GM12892 (cell line): ENCODE results near the gene HMGXB4.

ENCODE experiments used
- DNase-seq: peaks from one replicate; pipeline ENCODE4 v3.0.0; 2011; ENCODE audit not compliant: insufficient read length
- FAIRE-seq: peaks from 2 replicates; lab custom pipeline; 2011; peaks lifted over from hg19 to GRCh38; lab: Jason Lieb, UNC
- POLR2A ChIP-seq: IDR thresholded peaks from 2 replicates; pipeline ENCODE4 v1.6.1; 2011; ENCODE audit warnings: low read depth, low read length, control low read depth
- POLR2AphosphoS5 ChIP-seq: IDR thresholded peaks from 2 replicates; pipeline ENCODE4 v1.6.1; 2011; ENCODE audit warnings: low read depth, low read length, control low read depth
- TAF1 ChIP-seq: IDR thresholded peaks from 2 replicates; pipeline ENCODE4 v1.6.1; 2011; ENCODE audit warnings: low read depth, mild to moderate bottlenecking, control low read depth, low read length, borderline replicate concordance

The HMGXB4 gene

DNA sequence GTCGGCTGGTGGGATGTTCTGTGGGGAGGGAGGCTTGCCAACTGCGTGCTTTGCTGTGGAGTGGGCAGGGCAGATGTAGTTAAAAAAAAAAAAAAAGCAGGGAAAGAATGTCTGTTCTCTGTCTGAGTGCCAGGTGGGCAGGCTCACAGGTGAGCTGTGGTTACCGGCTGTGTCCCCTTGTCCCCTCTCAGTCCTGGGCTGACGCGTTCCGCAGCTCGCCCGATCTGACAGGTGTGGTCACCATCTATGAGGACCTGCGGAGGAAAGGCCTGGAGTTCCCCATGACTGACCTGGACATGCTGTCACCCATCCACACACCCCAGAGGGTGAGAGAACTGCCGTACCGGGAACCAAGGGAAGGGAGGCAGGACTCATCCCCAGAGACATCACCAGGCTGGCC is 66.0 kb downstream of the HMGXB4 start:
- TF ChIP-seq POLR2AphosphoS5, result no peak
- no peak for TF ChIP-seq POLR2A
- no peak for TF ChIP-seq TAF1
- FAIRE-seq, result no peak
- no peak for DNase-seq

DNA sequence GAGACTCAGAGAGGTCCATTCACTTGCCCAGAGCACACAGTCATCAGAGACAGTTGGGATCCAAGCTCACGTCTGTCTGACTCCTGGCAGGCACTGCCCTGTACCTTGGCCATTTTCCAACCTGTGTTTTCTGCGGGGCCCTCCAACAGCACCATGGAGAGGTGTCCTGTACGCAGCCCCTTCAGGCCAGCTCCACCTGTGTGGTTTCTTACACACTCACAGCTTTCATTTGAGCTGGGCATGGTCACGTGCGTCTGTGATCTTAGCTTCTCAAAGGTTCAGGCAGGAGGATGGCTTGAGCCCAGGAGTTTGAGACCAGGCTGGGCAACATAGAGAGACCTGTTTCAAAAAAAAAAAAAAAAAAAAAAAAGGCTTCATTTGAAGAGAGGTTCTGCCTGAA is 66.8 kb downstream of the HMGXB4 start:
- DNase-seq (no peak), FAIRE-seq (no peak)
- no peak for TF ChIP-seq TAF1
- TF ChIP-seq POLR2AphosphoS5, result no peak
- TF ChIP-seq POLR2A, result no peak

DNA sequence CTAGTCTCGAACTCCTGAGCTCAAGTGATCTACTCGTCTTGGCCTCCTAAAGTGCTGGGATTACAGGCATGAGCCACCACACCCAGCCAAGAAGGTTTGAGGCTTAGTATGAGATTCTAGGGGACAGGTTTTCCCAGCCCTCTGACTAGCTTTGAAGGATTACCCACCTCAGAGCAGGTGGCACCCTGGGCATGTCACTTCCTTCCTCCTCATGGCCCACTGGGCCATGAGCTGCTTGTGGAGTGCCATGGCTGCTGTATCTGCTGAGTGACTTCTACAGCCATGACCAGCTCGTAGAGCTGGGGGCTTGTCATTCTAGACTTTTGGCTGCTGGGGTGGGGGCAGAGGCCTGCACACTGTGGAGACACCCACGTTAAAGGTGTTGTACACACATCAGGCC is 67.5 kb downstream of the HMGXB4 start:
- DNase-seq (no peak), FAIRE-seq (no peak)
- TF ChIP-seq POLR2A (no peak), POLR2AphosphoS5 (no peak)

DNA sequence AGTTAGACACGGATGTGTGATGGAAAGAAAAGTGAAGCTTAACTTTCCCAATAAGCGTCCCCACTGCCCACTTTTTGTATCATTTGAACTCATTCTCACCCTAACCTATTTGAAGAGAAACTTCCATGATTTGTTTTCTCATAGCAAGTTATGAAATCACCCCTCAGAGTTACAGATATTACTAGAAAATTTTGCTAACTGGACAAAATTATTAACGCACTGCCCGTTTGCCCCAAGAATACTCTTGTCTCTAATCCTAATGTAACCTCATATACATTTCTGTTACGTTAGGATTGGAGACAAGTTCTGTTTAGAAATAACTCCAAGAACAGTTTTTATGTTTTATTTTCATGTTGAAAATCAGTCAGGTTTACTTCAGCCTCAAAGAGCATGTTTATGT is 67.9 kb downstream of the HMGXB4 start:
- no peak for FAIRE-seq
- TF ChIP-seq TAF1 (no peak), POLR2A (no peak), POLR2AphosphoS5 (no peak)
- no peak for DNase-seq

DNA sequence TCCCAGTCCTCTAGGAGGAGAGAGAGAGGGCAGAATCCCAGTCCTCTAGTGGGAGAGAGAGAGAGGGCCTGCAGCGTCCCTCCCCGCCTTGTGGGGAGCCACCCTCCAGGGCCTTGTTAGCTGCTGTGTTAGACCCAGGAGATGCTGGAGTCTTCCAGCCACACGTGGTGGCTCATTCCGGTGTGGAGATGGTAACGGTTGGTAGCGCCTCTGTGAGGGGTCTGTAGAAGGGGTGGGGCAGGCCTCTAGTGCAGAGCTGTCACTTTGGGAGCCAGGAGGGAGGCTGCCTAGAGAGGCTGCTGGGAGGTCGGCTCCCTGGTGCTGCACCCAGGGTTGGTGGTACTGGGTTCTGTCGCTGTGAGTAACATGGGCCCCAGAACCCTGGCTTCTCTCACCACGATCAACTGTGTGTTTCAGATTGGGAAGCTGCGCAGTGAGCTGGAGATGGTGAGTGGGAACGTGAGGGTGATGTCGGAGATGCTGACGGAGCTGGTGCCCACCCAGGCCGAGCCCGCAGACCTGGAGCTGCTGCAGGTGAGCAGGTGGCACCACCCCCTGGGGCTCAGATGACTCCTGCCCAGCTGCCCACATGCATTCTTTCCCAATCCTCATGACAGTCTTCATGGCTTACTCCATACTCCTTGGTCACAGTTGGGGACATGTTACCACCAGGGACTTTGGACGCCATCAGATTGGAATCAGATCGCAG is 69.7 kb downstream of the HMGXB4 start:
- no peak for DNase-seq
- no peak for TF ChIP-seq POLR2AphosphoS5
- no peak for TF ChIP-seq TAF1
- no peak for TF ChIP-seq POLR2A
- no peak for FAIRE-seq

DNA sequence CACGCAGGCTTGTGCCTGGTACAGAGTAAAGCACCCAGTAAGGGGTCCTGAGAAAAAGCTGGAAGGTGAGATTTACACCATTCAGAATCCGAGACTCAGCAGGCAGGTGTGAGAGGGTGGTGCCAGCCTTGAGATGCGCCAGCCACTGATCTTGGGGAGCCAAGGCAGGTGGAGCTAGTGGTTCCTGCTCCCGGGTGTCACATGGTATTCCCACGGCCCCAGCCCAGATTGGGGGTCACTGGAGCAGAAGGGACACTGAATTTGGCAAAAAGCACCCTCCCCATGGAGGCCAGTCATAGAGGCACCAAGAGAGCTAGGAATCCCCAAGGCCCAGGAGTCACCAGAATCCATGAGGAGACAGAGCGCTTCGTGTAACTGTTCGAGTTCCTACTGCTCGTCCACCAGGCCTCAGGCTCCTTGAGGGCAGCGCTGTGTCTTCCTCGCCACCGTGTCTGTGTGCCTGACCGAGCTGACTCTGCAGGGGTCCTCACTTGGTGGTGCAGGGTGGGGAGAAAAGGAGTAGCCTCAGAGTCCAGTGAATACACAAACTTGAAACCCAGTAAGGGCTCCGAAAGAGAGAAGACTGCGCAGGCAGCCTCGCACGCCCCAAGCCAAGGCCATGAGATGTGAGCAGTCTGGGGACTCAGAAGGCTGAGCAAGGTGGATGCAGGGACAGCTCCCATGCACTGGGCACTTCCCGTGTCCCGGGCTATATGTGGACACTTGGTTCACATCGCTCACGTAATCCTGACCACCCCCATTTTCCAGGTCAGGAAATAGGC is 70.6 kb downstream of the HMGXB4 start:
- TF ChIP-seq POLR2A (no peak), TAF1 (no peak), POLR2AphosphoS5 (no peak)
- FAIRE-seq (no peak), DNase-seq (no peak)

DNA sequence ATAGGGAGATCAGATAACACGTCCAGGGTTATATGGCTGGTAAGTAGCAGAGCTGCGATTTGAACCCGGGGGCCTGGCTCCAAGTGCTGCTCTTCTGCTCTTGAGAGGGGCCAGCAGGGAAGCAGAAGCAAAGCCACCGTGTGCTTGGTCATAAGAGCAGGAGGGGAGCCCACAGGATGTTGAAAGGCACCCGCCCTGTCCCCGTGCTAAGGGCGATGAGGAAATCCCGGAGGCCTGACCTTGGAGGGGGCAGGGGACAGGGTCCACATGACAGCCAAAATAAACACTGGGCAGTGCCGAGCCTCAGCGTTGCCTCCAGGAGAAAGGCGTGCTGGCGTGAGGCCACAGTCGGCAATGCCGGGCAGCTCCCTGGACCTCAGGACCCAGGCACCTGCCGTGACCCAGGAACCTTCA is 71.2 kb downstream of the HMGXB4 start:
- DNase-seq (no peak), FAIRE-seq (no peak)
- TF ChIP-seq POLR2A (no peak), TAF1 (no peak), POLR2AphosphoS5 (no peak)

DNA sequence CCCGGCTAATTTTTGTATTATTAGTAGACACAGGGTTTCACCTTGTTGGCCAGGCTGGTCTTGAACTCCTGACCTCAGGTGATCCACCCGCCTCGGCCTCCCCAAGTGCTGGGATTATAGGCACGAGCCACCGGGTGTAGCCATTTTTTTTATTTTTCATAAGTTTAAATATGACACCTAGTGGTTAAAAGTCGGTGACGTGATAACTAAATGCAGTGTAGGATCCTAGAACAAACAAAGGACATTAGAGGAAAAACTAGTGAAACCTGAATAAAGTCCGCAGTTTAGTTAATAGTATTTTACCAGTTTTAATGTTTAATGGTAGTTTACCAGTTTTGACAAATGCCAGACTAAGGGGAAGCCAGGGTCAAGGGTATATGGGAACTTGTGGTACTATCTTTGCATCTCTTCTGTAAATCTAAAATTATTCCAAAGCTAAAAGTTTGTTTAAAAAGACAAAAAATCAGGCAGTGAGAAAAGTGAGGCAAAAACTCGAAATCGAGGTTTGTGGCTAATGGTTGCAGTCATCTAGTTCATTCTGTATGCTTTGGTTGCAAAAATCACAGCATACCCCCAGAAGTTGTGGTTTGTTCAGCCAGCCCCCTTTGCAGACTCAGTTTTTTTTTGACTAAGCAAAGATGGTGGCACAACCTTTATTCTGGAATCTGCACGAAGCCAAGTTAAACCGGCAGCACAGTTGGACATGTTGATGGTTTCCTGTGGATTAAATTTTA is 72.0 kb downstream of the HMGXB4 start:
- no peak for TF ChIP-seq TAF1
- TF ChIP-seq POLR2A, result no peak
- TF ChIP-seq POLR2AphosphoS5, result no peak
- FAIRE-seq, result no peak

DNA sequence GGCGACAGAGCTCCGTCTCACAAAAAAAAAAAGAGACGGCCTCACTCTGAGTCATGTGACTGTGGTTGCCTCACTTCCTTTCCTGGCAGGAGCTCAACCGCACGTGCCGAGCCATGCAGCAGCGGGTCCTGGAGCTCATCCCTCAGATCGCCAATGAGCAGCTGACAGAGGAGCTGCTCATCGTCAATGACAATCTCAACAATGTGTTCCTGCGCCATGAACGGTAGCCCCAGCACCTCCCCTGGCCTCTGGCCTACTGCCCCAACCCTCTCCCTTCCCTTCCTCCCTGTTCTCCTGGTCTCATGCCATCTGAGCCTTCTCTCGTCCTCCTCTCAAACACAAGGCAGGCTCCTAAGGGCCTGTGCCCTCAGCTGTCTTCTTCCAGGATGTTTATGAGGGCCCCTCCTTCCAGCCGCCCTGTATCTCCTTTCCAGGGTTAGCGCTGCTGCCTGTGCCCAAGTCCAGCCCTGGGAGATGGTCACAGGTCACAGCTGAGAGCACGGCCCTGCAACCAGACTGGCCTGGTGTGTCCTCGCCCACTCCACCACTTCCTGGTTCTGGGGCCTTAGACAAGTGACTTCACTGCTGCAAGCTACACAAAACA is 73.1 kb downstream of the HMGXB4 start:
- no peak for DNase-seq
- FAIRE-seq, result no peak
- TF ChIP-seq POLR2AphosphoS5, result no peak

More for the DNA sequence above, 72.0 kb downstream of the HMGXB4 start:
- DNase-seq, result no peak

DNA sequence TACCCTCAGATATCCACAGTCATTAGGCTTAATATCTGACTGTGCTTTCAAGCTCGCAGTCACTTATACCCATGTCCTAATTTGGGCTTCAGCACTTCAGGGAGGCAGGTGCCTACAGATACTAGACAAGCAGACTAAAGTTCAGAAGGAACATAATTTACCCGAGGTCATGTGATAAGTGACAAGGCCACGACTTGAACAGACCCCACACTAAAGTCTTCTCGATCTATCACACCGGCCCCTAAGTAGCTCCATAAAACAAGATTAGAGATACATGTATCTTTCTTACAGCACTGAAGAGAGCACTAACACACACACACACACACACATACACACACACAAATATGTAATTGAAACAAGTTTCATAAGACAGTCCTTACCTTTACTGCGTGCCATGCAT is 75.0 kb downstream of the HMGXB4 start:
- TF ChIP-seq POLR2A, result no peak
- no peak for TF ChIP-seq POLR2AphosphoS5
- TF ChIP-seq TAF1, result no peak
- no peak for FAIRE-seq
- DNase-seq, result no peak

DNA sequence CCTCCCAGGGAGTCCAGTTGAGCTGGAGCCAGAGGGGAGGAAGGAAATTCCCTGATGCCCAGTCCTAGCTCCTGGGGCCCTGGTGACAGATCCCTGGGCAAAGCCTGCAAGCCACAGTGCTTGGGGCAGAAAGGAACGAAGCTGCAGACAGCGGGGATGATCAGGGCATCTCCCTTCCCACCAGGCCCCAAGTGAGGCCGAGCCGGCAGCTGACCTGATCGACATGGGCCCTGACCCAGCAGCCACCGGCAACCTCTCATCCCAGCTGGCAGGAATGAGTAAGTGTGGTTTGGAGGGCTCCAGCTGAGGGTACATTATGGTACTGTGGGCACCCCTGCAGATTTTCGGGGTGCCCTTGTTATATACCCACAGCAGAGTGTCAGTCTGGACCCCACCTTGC is 75.9 kb downstream of the HMGXB4 start:
- FAIRE-seq (no peak), DNase-seq (no peak)
- TF ChIP-seq POLR2A (no peak), TAF1 (no peak), POLR2AphosphoS5 (no peak)

DNA sequence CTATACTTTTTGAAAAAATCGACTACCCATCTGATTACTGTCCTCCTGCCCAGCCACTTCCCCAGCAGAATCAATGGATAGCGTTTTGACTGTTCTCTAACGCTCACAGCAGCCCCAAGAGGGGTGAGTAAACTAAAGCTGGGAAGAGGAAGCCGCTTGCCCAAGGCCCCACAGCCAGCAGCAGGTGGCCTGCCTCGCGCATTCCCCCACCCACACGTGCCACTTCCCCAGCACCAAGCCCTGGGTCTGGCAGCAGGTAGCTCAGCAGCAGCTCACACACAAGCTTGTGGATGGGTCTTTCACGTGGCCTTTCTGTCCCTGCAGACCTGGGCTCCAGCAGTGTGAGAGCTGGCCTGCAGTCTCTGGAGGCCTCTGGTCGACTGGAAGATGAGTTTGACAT is 76.7 kb downstream of the HMGXB4 start:
- FAIRE-seq, result no peak
- DNase-seq, result no peak
- TF ChIP-seq POLR2A (no peak), POLR2AphosphoS5 (no peak), TAF1 (no peak)
